ENCODE data around the gene ADGRL3.

ADGRL3 gene

GRCh38 chr4:61177367-61177766 is 22.8 kb upstream of the ADGRL3 start:
- ChIA-PET CTCF (no interaction called here), POLR2A (no interaction called here)
- DNase-seq (ENCODE audit: extremely low spot score): no peak
- no peak for TF ChIP-seq CTCF (IDR thresholded peaks at IDR 0.05; ENCODE audit: control extremely low read depth, extremely low read depth, low read depth, missing control alignments)

GRCh38 chr4:61180405-61180804 is 19.7 kb upstream of the ADGRL3 start:
- CTCF ChIA-PET: interaction anchor here (1.8 kb wide), 1 partner anchor 10 kb away, joined by 5 read pairs; no protein-coding TSS in a partner anchor
- DNase-seq (ENCODE audit: extremely low spot score): no peak
- no peak for TF ChIP-seq CTCF (IDR thresholded peaks at IDR 0.05; ENCODE audit: control extremely low read depth, extremely low read depth, low read depth, missing control alignments)
- POLR2A ChIA-PET: no interaction called here

DNA sequence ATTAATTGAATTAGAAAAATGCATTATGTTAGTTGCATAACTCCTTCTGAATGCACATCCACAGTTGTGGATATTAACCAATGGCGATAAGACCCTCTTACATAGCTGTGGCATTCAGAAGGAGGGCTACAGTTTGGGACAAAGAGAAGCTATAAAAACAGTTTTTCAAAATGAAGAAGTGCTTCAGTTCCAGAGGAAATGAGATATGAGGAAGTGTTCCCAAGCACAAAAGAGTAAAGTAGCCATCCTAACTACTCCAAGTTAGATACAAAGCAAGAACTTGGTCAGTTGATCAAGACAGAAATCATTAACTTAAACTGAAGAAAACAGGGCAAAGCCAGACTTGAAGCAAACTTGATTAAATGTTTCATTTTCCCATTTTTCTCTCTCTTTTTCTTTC is 17.2 kb upstream of the ADGRL3 start:
- no peak for TF ChIP-seq CTCF (IDR thresholded peaks at IDR 0.05; ENCODE audit: control extremely low read depth, extremely low read depth, low read depth, missing control alignments)
- CTCF ChIA-PET: no interaction called here
- no peak for DNase-seq (ENCODE audit: extremely low spot score)
- POLR2A ChIA-PET: no interaction called here

DNA sequence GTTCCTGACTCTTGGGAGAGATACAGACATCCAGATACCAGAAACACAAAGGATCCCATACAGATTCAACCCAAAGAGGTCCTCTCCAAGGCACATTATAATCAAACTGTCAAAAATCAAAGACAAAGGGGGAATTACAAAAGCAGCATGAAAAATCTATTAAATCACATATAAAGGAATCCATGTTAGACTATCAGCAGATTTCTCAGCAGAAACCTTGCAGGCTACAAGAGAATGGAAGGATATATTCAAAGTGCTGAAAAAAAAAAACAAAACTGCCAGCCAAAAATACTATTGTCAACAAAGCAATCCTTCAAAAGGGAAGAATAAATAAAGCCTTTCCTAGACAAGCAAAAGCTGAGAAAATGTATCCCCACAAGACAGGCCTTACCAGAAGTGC is 14.8 kb upstream of the ADGRL3 start:
- DNase-seq (ENCODE audit: extremely low spot score): no peak
- TF ChIP-seq CTCF (IDR thresholded peaks at IDR 0.05; ENCODE audit: control extremely low read depth, extremely low read depth, low read depth, missing control alignments): no peak
- ChIA-PET POLR2A (no interaction called here), CTCF (interaction anchor here (0.7 kb wide), 1 partner anchor 13 kb away, joined by 3 read pairs; no protein-coding TSS in a partner anchor)

GRCh38 chr4:61192392-61192791 is 7.7 kb upstream of the ADGRL3 start:
- TF ChIP-seq CTCF (IDR thresholded peaks at IDR 0.05; ENCODE audit: control extremely low read depth, extremely low read depth, low read depth, missing control alignments): no peak
- DNase-seq (ENCODE audit: extremely low spot score): no peak
- ChIA-PET CTCF (no interaction called here), POLR2A (no interaction called here)

DNA sequence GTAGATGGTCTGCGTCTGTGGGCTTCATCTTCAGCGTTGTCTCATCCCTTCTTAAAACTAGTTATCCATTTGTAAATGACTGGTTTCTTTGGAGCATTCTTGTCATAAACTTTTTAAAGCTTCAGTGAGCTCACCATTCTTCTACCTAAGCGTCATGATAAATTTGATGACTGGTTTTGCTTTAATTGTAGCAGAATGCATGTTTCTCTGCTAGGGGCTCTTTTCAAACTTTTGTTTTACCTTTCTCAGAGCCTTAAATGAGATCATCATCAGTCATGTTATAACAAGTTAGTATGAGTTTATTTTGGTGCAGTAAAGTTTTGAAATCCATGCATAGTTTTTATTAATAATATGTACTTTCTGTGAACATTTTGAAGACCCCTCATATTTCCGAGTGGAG is 6.3 kb upstream of the ADGRL3 start:
- POLR2A ChIA-PET: no interaction called here

More for the DNA sequence above, 6.3 kb upstream of the ADGRL3 start:
- DNase-seq (ENCODE audit: extremely low spot score): no peak
- TF ChIP-seq CTCF (IDR thresholded peaks at IDR 0.05; ENCODE audit: control extremely low read depth, extremely low read depth, low read depth, missing control alignments): no peak
- CTCF ChIA-PET: interaction anchor here (1.3 kb wide), 1 partner anchor 19 kb away, joined by 4 read pairs; no protein-coding TSS in a partner anchor

Data from GM10248 (cell line).